ENCODE results near the gene GDA. TPM values are rescaled to one million over a fixed set of nuclear protein-coding genes. Genes with fewer than 3 reads are reported as not detected.

GDA gene
- total and polyA plus RNA-seq, 2 of the 4 experiments (the other 2 are of a cell fraction) = not detected

- in situ Hi-C loops (cut with MboI; ENCODE audit: low sequenced_read_pairs) = no loop called here
- POLR2A ChIA-PET (ENCODE audit: unreplicated experiment) = no interaction called here
Observed at GRCh38 chr9:72119853-72120252, 29.4 kb upstream of the GDA start.

More at GRCh38 chr9:72119853-72120252, 29.4 kb upstream of the GDA start:
- no peaks in the 10 kb centered on the region for H3K9me3 ChIP-seq (ENCODE audit: control insufficient read depth, insufficient read depth, low read length)
- WGBS, 2 experiments (ENCODE audit: extremely low coverage in 2 of 2, insufficient read length in 1 of 2) = no CpG with 5 or more reads among the region's 2 CpGs
- H3K14ac ChIP-seq (replicated peaks; ENCODE audit: low read depth, low read length) = no peak overlapping the region
- no peak overlapping the region for H2BK15ac ChIP-seq (ENCODE audit: low read depth, low read length)
- no peak overlapping the region for H2BK120ac ChIP-seq (ENCODE audit: low read depth, low read length)
- H4K91ac ChIP-seq (ENCODE audit: insufficient read depth, low read depth, low read length) = no peak overlapping the region
- H2BK5ac ChIP-seq (ENCODE audit: low read depth, low read length, poor library complexity, severe bottlenecking) = no peak overlapping the region
- no peaks in the 10 kb centered on the region for H3K79me1 ChIP-seq (ENCODE audit: low read depth in 1 of 2, low read length in 2 of 2)
- dilution Hi-C loops (cut with HindIII; ENCODE audit: low sequenced_read_pairs, unreplicated experiment) = no loop called here
- H3K9me1 ChIP-seq (ENCODE audit: insufficient read depth, low read length) = no peaks in the 10 kb centered on the region
- no peak overlapping the region for H2AK5ac ChIP-seq (ENCODE audit: low read depth, low read length)
- DNase-seq (no peak), ATAC-seq (ENCODE audit: low read depth) (no peak)
- no peak overlapping the region for H2BK20ac ChIP-seq (ENCODE audit: low read depth, low read length)
- intact Hi-C loops (cut with micrococcal nuclease) = loop anchor here (10.0 kb wide), 1 partner anchor 555 kb away; no protein-coding TSS in a partner anchor
- H3K56ac ChIP-seq (ENCODE audit: extremely low read depth, insufficient read depth, low read length) = no peak overlapping the region
- no peak overlapping the region for H3K18ac ChIP-seq (ENCODE audit: low read depth, low read length)
- TF ChIP-seq RAD21 (IDR thresholded peaks at IDR 0.05; ENCODE audit: low read length) = no peak
- TF ChIP-seq MAFK (IDR thresholded peaks at IDR 0.05; ENCODE audit: low read depth, low read length) = no peak
- TF ChIP-seq SMC3 (IDR thresholded peaks at IDR 0.05; ENCODE audit: low read depth, low read length) = no peak
- no peak for TF ChIP-seq RFX5 (IDR thresholded peaks at IDR 0.05; ENCODE audit: low read depth, low read length)
- TF ChIP-seq ELK1 (IDR thresholded peaks at IDR 0.05; ENCODE audit: borderline replicate concordance, low read depth, low read length) = no peak
- no peak for TF ChIP-seq NFE2L2 (IDR thresholded peaks at IDR 0.05; ENCODE audit: low read depth, low read length)
- TF ChIP-seq USF2 (IDR thresholded peaks at IDR 0.05; ENCODE audit: low read depth, low read length) = no peak
- no peak for TF ChIP-seq CHD1 (IDR thresholded peaks at IDR 0.05; ENCODE audit: low read depth, low read length)
- TF ChIP-seq POLR2A (IDR thresholded peaks at IDR 0.05; ENCODE audit: low read depth, low read length) = no peak
- TF ChIP-seq CEBPB (IDR thresholded peaks at IDR 0.05; ENCODE audit: low read depth, low read length) = no peak
- TF ChIP-seq CTCF (conservative IDR thresholded peaks at IDR 0.05; ENCODE audit: low read depth, low read length) = no peak
- TF ChIP-seq FOS (IDR thresholded peaks at IDR 0.05; ENCODE audit: low read depth, low read length) = no peak
- TF ChIP-seq MXI1 (IDR thresholded peaks at IDR 0.05; ENCODE audit: borderline replicate concordance, low read depth, low read length) = no peak
- no peak for TF ChIP-seq RCOR1 (IDR thresholded peaks at IDR 0.05; ENCODE audit: insufficient replicate concordance, low read length)
- no peak for TF ChIP-seq BHLHE40 (IDR thresholded peaks at IDR 0.05; ENCODE audit: low read depth, low read length)
- TF ChIP-seq MAZ (IDR thresholded peaks at IDR 0.05; ENCODE audit: borderline replicate concordance, low read depth, low read length) = no peak
- no peak overlapping the region for H2AK9ac ChIP-seq (replicated peaks; ENCODE audit: low read depth, low read length, poor library complexity)
- H3K4ac ChIP-seq (ENCODE audit: low read depth, low read length) = no peak overlapping the region
- no peak overlapping the region for H2AFZ ChIP-seq (replicated peaks; ENCODE audit: low read length, poor library complexity)
- H3K4me2 ChIP-seq (ENCODE audit: low read depth, low read length) = no peak overlapping the region
- no peak overlapping the region for H3K23ac ChIP-seq (ENCODE audit: low read depth, low read length)
- no peak overlapping the region for H4K5ac ChIP-seq (ENCODE audit: low read depth, low read length)
- H3K27ac ChIP-seq (ENCODE audit: insufficient read depth, low read length) = no peak overlapping the region
- no peaks in the 10 kb centered on the region for H4K20me1 ChIP-seq (ENCODE audit: insufficient read depth, low read length)
- H3K4me1 ChIP-seq (ENCODE audit: control insufficient read depth, insufficient read depth, low read length) = no peaks in the 10 kb centered on the region
- CTCF ChIA-PET = no interaction called here
- no peaks in the 10 kb centered on the region for H3K36me3 ChIP-seq (ENCODE audit: control insufficient read depth, insufficient read depth, low read length)
- H3K9ac ChIP-seq (ENCODE audit: low read depth, low read length) = no peak overlapping the region
- H3K4me3 ChIP-seq (ENCODE audit: insufficient read depth, low read depth, low read length) = no peak overlapping the region
- no peak overlapping the region for H4K8ac ChIP-seq (ENCODE audit: low read depth in 2 of 2, low read length in 2 of 2)
- no peaks in the 10 kb centered on the region for H3K27me3 ChIP-seq (ENCODE audit: control insufficient read depth, insufficient read depth, low read length)
- BruUV-seq (replicated peaks) = no TSS peak
